SK-N-SH treated with all-trans-retinoic acid at 6 μM for 48 hours (cell line): ENCODE results near the gene CD79A.

ENCODE experiments used
- CSDC2 ChIP-seq: fragments of 250-450 bp; sonication (Bioruptor Pico); IDR thresholded peaks from 2 replicates; pipeline ENCODE4 v1.5.0; 2020; ENCODE audit warnings: mild to moderate bottlenecking, moderate library complexity
- ESRRG ChIP-seq: fragments of 250-450 bp; sonication (Bioruptor Pico); IDR thresholded peaks from 2 replicates; pipeline ENCODE4 v1.6.1; 2021; ENCODE audit warnings: mild to moderate bottlenecking
- PATZ1 ChIP-seq: fragments of 250-450 bp; sonication (Bioruptor Pico); IDR thresholded peaks from 2 replicates; pipeline ENCODE4 v1.8.0; 2020; ENCODE audit warnings: mild to moderate bottlenecking, moderate library complexity, borderline replicate concordance
- PPARA ChIP-seq: fragments of 250-450 bp; sonication (Bioruptor Pico); IDR thresholded peaks from 2 replicates; pipeline ENCODE4 v1.5.0; 2020; ENCODE audit warnings: mild to moderate bottlenecking, borderline replicate concordance
- TCF4 ChIP-seq: fragments of 250-450 bp; sonication (Bioruptor Pico); IDR thresholded peaks from 2 replicates; pipeline ENCODE4 v1.8.0; 2021; ENCODE audit warnings: mild to moderate bottlenecking, moderate library complexity, borderline replicate concordance
- TOX ChIP-seq: fragments of 250-450 bp; sonication (Bioruptor Pico); IDR thresholded peaks from 2 replicates; pipeline ENCODE4 v1.8.0; 2021; ENCODE audit warnings: mild to moderate bottlenecking, moderate library complexity, borderline replicate concordance
- TSHZ2 ChIP-seq: fragments of 250-450 bp; sonication (Bioruptor Pico); IDR thresholded peaks from 2 replicates; pipeline ENCODE4 v1.5.0; 2020; ENCODE audit warnings: mild to moderate bottlenecking, moderate library complexity
- ZNF70 ChIP-seq: fragments of 450-650 bp; formaldehyde crosslinking; IDR thresholded peaks from 2 replicates; pipeline ENCODE4 v1.5.0; 2020; ENCODE audit warnings: mild to moderate bottlenecking, moderate library complexity
- ZNF8 ChIP-seq: fragments of 450-650 bp; formaldehyde crosslinking; IDR thresholded peaks from 2 replicates; pipeline ENCODE4 v1.5.0; 2020; ENCODE audit warnings: mild to moderate bottlenecking, moderate library complexity
- TF ChIP-seq, protein P1 (sequence below): fragments of 250-450 bp; sonication (Bioruptor Pico); IDR thresholded peaks from 2 replicates; pipeline ENCODE4 v1.8.0; 2021; ENCODE audit warnings: low read depth, mild to moderate bottlenecking, moderate library complexity, borderline replicate concordance
- TF ChIP-seq, protein P2 (sequence below): fragments of 250-450 bp; sonication (Bioruptor Pico); IDR thresholded peaks from 2 replicates; pipeline ENCODE4 v1.5.1; 2021; ENCODE audit warnings: mild to moderate bottlenecking, moderate library complexity

DNA sequence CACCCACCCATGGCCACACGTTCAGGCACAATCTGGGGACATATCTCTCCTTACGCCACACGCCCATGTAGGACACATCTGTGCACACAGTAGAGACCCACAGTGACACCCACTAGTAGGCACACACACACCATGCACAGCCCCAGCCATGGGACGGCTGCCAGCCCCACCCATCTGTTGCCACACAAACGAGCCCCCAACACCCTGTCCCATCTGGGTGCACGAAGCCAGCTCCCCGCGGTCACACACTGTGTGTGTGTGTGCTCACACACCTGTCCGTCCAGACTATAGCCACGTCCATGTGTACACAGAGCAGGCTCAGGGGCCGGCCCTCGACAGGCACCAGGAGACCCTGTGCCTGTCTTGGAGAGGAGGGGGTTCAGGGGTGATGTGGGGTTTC lies 40.6 kb downstream of the CD79A start:
- TF ChIP-seq ZNF70 (CRISPR knock-in tag): no peak
- TF ChIP-seq PPARA (CRISPR knock-in tag): no peak
- TF ChIP-seq TOX (CRISPR knock-in tag): no peak
- TF ChIP-seq, protein P1, sequence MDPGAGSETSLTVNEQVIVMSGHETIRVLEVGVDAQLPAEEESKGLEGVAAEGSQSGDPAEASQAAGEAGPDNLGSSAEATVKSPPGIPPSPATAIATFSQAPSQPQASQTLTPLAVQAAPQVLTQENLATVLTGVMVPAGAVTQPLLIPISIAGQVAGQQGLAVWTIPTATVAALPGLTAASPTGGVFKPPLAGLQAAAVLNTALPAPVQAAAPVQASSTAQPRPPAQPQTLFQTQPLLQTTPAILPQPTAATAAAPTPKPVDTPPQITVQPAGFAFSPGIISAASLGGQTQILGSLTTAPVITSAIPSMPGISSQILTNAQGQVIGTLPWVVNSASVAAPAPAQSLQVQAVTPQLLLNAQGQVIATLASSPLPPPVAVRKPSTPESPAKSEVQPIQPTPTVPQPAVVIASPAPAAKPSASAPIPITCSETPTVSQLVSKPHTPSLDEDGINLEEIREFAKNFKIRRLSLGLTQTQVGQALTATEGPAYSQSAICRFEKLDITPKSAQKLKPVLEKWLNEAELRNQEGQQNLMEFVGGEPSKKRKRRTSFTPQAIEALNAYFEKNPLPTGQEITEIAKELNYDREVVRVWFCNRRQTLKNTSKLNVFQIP (CRISPR knock-in tag): no peak
- TF ChIP-seq, protein P2, sequence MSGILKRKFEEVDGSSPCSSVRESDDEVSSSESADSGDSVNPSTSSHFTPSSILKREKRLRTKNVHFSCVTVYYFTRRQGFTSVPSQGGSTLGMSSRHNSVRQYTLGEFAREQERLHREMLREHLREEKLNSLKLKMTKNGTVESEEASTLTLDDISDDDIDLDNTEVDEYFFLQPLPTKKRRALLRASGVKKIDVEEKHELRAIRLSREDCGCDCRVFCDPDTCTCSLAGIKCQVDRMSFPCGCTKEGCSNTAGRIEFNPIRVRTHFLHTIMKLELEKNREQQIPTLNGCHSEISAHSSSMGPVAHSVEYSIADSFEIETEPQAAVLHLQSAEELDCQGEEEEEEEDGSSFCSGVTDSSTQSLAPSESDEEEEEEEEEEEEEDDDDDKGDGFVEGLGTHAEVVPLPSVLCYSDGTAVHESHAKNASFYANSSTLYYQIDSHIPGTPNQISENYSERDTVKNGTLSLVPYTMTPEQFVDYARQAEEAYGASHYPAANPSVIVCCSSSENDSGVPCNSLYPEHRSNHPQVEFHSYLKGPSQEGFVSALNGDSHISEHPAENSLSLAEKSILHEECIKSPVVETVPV: no peak
- TF ChIP-seq PATZ1: no peak
- TF ChIP-seq CSDC2 (CRISPR knock-in tag): no peak
- TF ChIP-seq ZNF8 (CRISPR knock-in tag): no peak
- no peak for TF ChIP-seq TCF4 (CRISPR knock-in tag)
- no peak for TF ChIP-seq TSHZ2 (CRISPR knock-in tag)
- no peak for TF ChIP-seq ESRRG (CRISPR knock-in tag)
